Measurements from ENCODE around the gene SCYL1.
A peak's percentile ranks its signal among the peaks of the same experiment; 100 is the strongest.

The SCYL1 gene

GRCh38 chr11:65479184-65480145, 45.4 kb upstream of the SCYL1 start:
- Histone ChIP-seq H3K4me3 (IDR thresholded peaks at IDR 0.05; ENCODE audit: insufficient read depth, low read depth, low read length) (no peak overlapping the region), H3K79me2 (ENCODE audit: insufficient read depth, low read depth) (peaks cover 24% of the 10 kb centered on the region), H4K20me1 (ENCODE audit: insufficient read depth) (no peaks in the 10 kb centered on the region), H3K4me2 (peak overlapping the region; percentile 10; the same call in 1 of the 2 replicates), H3K27ac (no peak overlapping the region; the same call in 1 of the 2 replicates), H3K27me3 (ENCODE audit: insufficient read depth, low read depth) (no peaks in the 10 kb centered on the region), H3K9ac (no peak overlapping the region), H2AFZ (ENCODE audit: low read depth) (peak overlapping the region; percentile 24; the same call in 1 of the 2 replicates), H3K36me3 (ENCODE audit: insufficient read depth) (no peaks in the 10 kb centered on the region), H3K4me1 (ENCODE audit: low read depth, poor library complexity, severe bottlenecking) (peaks cover 55% of the 10 kb centered on the region)
- TF ChIP-seq, protein P1, sequence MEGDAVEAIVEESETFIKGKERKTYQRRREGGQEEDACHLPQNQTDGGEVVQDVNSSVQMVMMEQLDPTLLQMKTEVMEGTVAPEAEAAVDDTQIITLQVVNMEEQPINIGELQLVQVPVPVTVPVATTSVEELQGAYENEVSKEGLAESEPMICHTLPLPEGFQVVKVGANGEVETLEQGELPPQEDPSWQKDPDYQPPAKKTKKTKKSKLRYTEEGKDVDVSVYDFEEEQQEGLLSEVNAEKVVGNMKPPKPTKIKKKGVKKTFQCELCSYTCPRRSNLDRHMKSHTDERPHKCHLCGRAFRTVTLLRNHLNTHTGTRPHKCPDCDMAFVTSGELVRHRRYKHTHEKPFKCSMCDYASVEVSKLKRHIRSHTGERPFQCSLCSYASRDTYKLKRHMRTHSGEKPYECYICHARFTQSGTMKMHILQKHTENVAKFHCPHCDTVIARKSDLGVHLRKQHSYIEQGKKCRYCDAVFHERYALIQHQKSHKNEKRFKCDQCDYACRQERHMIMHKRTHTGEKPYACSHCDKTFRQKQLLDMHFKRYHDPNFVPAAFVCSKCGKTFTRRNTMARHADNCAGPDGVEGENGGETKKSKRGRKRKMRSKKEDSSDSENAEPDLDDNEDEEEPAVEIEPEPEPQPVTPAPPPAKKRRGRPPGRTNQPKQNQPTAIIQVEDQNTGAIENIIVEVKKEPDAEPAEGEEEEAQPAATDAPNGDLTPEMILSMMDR (conservative IDR thresholded peaks at IDR 0.05; ENCODE audit: low read depth, low read length): no peak; the same call in 1 of the 2 replicates

DNA sequence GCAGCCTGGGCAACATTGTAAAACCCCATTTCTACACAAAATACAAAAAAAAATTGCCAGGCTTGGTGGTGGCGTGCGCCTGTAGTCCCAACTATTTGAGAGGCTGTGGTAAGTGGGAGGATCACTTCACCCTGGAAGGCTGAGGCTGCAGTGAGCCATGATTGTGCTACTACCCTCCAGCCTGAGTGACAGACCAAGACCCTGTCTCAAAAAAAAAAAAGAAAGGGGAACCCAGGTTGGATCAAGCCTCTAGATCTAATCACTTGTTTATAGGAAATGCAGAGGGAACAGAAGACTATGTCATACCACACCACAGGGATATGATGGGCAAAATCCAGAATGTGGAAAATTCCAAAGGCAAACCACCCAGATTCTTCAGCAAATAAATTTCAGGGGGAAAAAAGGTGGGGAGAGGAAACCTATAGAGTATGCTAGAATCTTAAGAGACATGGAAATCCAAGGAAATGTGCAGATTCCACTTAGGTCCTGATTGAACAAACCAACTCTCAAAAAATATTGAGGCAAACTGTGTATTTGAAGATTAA, 42.5 kb upstream of the SCYL1 start:
- H3K9ac ChIP-seq: no peak overlapping the region
- H3K27ac ChIP-seq: no peak overlapping the region; the same call in 1 of the 2 replicates
- peaks cover 44% of the 10 kb centered on the region for H3K4me1 ChIP-seq (ENCODE audit: low read depth, poor library complexity, severe bottlenecking)
- no peak overlapping the region for H3K4me3 ChIP-seq (IDR thresholded peaks at IDR 0.05; ENCODE audit: insufficient read depth, low read depth, low read length)
- TF ChIP-seq, protein P1 (conservative IDR thresholded peaks at IDR 0.05; ENCODE audit: low read depth, low read length): no peak
- no peaks in the 10 kb centered on the region for H3K27me3 ChIP-seq (ENCODE audit: insufficient read depth, low read depth)
- H2AFZ ChIP-seq (ENCODE audit: low read depth): no peak overlapping the region
- no peaks in the 10 kb centered on the region for H4K20me1 ChIP-seq (ENCODE audit: insufficient read depth)
- H3K79me2 ChIP-seq (ENCODE audit: insufficient read depth, low read depth): peaks cover 4% of the 10 kb centered on the region; the same call in 1 of the 2 replicates
- H3K4me2 ChIP-seq: no peak overlapping the region
- H3K36me3 ChIP-seq (ENCODE audit: insufficient read depth): no peaks in the 10 kb centered on the region

DNA sequence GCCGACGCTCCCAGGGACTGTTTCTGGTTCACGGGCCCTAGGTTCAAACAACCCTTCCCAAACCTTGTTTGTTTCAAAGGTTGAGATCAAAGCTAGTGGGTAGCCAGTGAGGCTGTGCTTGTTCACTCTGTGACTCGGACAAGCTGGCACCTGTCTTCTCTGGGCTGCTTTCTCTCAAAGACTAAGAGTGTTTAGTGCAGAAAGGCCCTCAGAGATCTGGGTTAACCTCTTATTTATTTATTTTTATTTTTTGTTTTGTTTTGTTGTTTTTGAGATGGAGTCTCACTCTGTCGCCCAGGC, 39.0 kb upstream of the SCYL1 start:
- Histone ChIP-seq H3K9ac (no peak overlapping the region), H3K27me3 (ENCODE audit: insufficient read depth, low read depth) (no peaks in the 10 kb centered on the region), H2AFZ (ENCODE audit: low read depth) (no peak overlapping the region), H3K4me3 (IDR thresholded peaks at IDR 0.05; ENCODE audit: insufficient read depth, low read depth, low read length) (no peak overlapping the region), H4K20me1 (ENCODE audit: insufficient read depth) (no peaks in the 10 kb centered on the region), H3K4me1 (ENCODE audit: low read depth, poor library complexity, severe bottlenecking) (peaks cover 37% of the 10 kb centered on the region), H3K36me3 (ENCODE audit: insufficient read depth) (no peaks in the 10 kb centered on the region), H3K27ac (no peak overlapping the region), H3K79me2 (ENCODE audit: insufficient read depth, low read depth) (no peaks in the 10 kb centered on the region), H3K4me2 (no peak overlapping the region)
- TF ChIP-seq, protein P1 (conservative IDR thresholded peaks at IDR 0.05; ENCODE audit: low read depth, low read length): no peak

GRCh38 chr11:65486570-65487466, 38.1 kb upstream of the SCYL1 start:
- no peak overlapping the region for H3K4me3 ChIP-seq (IDR thresholded peaks at IDR 0.05; ENCODE audit: insufficient read depth, low read depth, low read length)
- peaks cover 32% of the 10 kb centered on the region for H3K4me1 ChIP-seq (ENCODE audit: low read depth, poor library complexity, severe bottlenecking)

More at GRCh38 chr11:65486570-65487466, 38.1 kb upstream of the SCYL1 start:
- Histone ChIP-seq H4K20me1 (ENCODE audit: insufficient read depth) (no peaks in the 10 kb centered on the region), H3K4me2 (peak overlapping the region; percentile 68; the same call in 1 of the 2 replicates), H3K36me3 (ENCODE audit: insufficient read depth) (no peaks in the 10 kb centered on the region), H2AFZ (ENCODE audit: low read depth) (peak overlapping the region; percentile 39; the same call in 1 of the 2 replicates), H3K27ac (peak overlapping the region; percentile 71; the same call in 1 of the 2 replicates), H3K9ac (no peak overlapping the region), H3K27me3 (ENCODE audit: insufficient read depth, low read depth) (no peaks in the 10 kb centered on the region), H3K79me2 (ENCODE audit: insufficient read depth, low read depth) (no peaks in the 10 kb centered on the region)
- TF ChIP-seq, protein P1 (conservative IDR thresholded peaks at IDR 0.05; ENCODE audit: low read depth, low read length): no peak
